CD4-positive, alpha-beta T cell (primary cell): ENCODE measurements around the gene UNC45A. TPM values are rescaled to one million over a fixed set of nuclear protein-coding genes. Genes with fewer than 3 reads are reported as not detected.

Experiments used
- ATAC-seq: fragments of 200-7000 bp; cut with Tn5 transposase; one replicate; pipeline ENCODE4 v1.10.0; 2022; ENCODE audit warnings: mild to moderate bottlenecking; ENCODE audit not compliant: poor library complexity
- CTCF ChIA-PET: fragments of 350-600 bp; sonication (Branson Sonifier 250); formaldehyde crosslinking; loops from one replicate; lab custom pipeline; 2021; ENCODE audit warnings: antibody characterized with exemption, inconsistent platforms; lab: Charles Lee
- POLR2A ChIA-PET: fragments of 350-600 bp; sonication (Branson Sonifier 250); formaldehyde crosslinking; loops from one replicate; lab custom pipeline; 2021; ENCODE audit warnings: antibody characterized with exemption, inconsistent platforms; lab: Charles Lee
- DNase-seq, 14 experiments: peaks; one replicate each; pipeline ENCODE4 v3.0.0-alpha.2; 2013 to 2020; ENCODE audit warnings: mixed read lengths in 2 of 14
- H3K27ac ChIP-seq, 2 donors: one replicate each; pipeline versions ENCODE4 v1.5.1 to v1.7.0; 2013; ENCODE audit warnings: low read length in 2 of 2, low read depth in 1 of 2, mild to moderate bottlenecking in 1 of 2
- H3K27me3 ChIP-seq, 2 experiments: 1 replicate in 1 of 2; 2 replicates in 1 of 2; pipeline versions ENCODE4 v1.6.1 to v1.7.0; 2013; ENCODE audit warnings: low read length in 2 of 2, control low read depth in 1 of 2, mild to moderate bottlenecking in 1 of 2, moderate library complexity in 1 of 2; ENCODE audit not compliant: insufficient read depth in 2 of 2, control insufficient read depth in 1 of 2
- H3K36me3 ChIP-seq: one replicate; pipeline ENCODE4 v1.6.1; 2013; ENCODE audit warnings: low read length, control low read depth; ENCODE audit not compliant: insufficient read depth
- H3K4me1 ChIP-seq: one replicate; pipeline ENCODE4 v1.6.1; 2013; ENCODE audit warnings: low read length, control low read depth; ENCODE audit not compliant: insufficient read depth
- H3K4me3 ChIP-seq: one replicate; pipeline ENCODE4 v1.5.1; 2013; ENCODE audit warnings: mild to moderate bottlenecking, low read length, moderate library complexity
- H3K9me3 ChIP-seq, 2 experiments: 1 replicate in 1 of 2; 2 replicates in 1 of 2; pipeline versions ENCODE4 v1.6.1 to v1.7.0; 2013; ENCODE audit warnings: low read length in 2 of 2, mild to moderate bottlenecking in 2 of 2, control low read depth in 1 of 2, moderate library complexity in 1 of 2; ENCODE audit not compliant: control insufficient read depth in 1 of 2, insufficient read depth in 1 of 2
- H3K27ac Mint-ChIP-seq: one replicate; pipeline ENCODE4 v1.8.0; 2020; ENCODE audit warnings: mixed read lengths
- H3K27me3 Mint-ChIP-seq: one replicate; pipeline ENCODE4 v1.8.0; 2021; ENCODE audit warnings: mixed read lengths
- H3K36me3 Mint-ChIP-seq: one replicate; pipeline ENCODE4 v1.8.0; 2021; ENCODE audit warnings: low read depth, mixed read lengths
- H3K4me1 Mint-ChIP-seq: one replicate; pipeline ENCODE4 v1.8.0; 2021; ENCODE audit warnings: low read depth, mixed read lengths
- H3K4me3 Mint-ChIP-seq: one replicate; pipeline ENCODE4 v1.8.0; 2020; ENCODE audit warnings: mild to moderate bottlenecking, mixed read lengths
- H3K9me3 Mint-ChIP-seq: one replicate; pipeline ENCODE4 v1.8.0; 2020; ENCODE audit warnings: mixed read lengths
- CTCF ChIP-seq: fragments of 200-600 bp; IDR thresholded peaks from one replicate; pipeline ENCODE4 v1.8.0; 2022; ENCODE audit warnings: antibody characterized with exemption, mild to moderate bottlenecking
- intact Hi-C, 2 experiments: fragments of 100-400 bp; cut with DNase I in 1 of 2; cut with micrococcal nuclease in 1 of 2; formaldehyde crosslinking; loops; one replicate each; pipeline versions ENCODE4 v1.15.1 to v1.9.0; 2023 to 2025; cut with DNase I, micrococcal nuclease
- total RNA-seq, 174 experiments: library from RNA in 2 of 174; stranded (reverse) in 2 of 174; gene quantifications; one replicate each; pipeline ENCODE4 v1.2.3 and lab custom pipeline; 2021 to 2026

The UNC45A gene
- total RNA-seq, 2 experiments from 2014 or later, result 17.6 to 18.9 TPM

- Histone ChIP-seq H3K27ac (no peak overlapping the region), H3K27me3 (no peaks in the 10 kb centered on the region), H3K36me3 (peaks cover 79% of the 10 kb centered on the region), H3K4me3 (no peak overlapping the region), H3K9me3 (no peaks in the 10 kb centered on the region), H3K4me1 (peaks cover 11% of the 10 kb centered on the region)
- no peak for TF ChIP-seq CTCF
- CTCF ChIA-PET, result interaction anchor here (3.6 kb wide), 1 partner anchor 9 kb away, joined by 13 read pairs; the partner anchor contains the start of gene HDDC3
- Mint-ChIP-seq H3K36me3 (peaks cover 78% of the 10 kb centered on the region), H3K4me3 (no peak overlapping the region), H3K9me3 (no peaks in the 10 kb centered on the region), H3K27me3 (no peaks in the 10 kb centered on the region), H3K4me1 (peaks cover 10% of the 10 kb centered on the region), H3K27ac (no peak overlapping the region)
- intact Hi-C loops, result no loop called here
- DNase-seq (no peak), ATAC-seq (no peak)
- POLR2A ChIA-PET, result interaction anchor here (0.9 kb wide), 1 partner anchor 18 kb away, joined by 3 read pairs; no protein-coding TSS in a partner anchor
Observed at GRCh38 chr15:90941038-90941437, 6.0 kb downstream of the UNC45A start.

GRCh38 chr15:90942354-90943120 lies 7.5 kb downstream of the UNC45A start:
- H3K4me3 Mint-ChIP-seq, result no peak overlapping the region
- Histone ChIP-seq H3K27me3 (no peaks in the 10 kb centered on the region), H3K9me3 (no peaks in the 10 kb centered on the region), H3K27ac (no peak overlapping the region), H3K36me3 (peaks cover 81% of the 10 kb centered on the region), H3K4me3 (no peak overlapping the region), H3K4me1 (no peaks in the 10 kb centered on the region)
- DNase-seq, result no peak
- intact Hi-C loops, result no loop called here
- POLR2A ChIA-PET, result interaction anchor here (0.9 kb wide), 1 partner anchor 10 kb away, joined by 4 read pairs; the partner anchor contains the start of gene HDDC3
- H3K27ac Mint-ChIP-seq, result no peak overlapping the region
- TF ChIP-seq CTCF, result no peak
- CTCF ChIA-PET, result interaction anchor here (3.6 kb wide), 1 partner anchor 10 kb away, joined by 13 read pairs; the partner anchor contains the start of gene HDDC3
- peaks cover 84% of the 10 kb centered on the region for H3K36me3 Mint-ChIP-seq
- H3K9me3 Mint-ChIP-seq, result no peaks in the 10 kb centered on the region
- no peaks in the 10 kb centered on the region for H3K27me3 Mint-ChIP-seq
- no peaks in the 10 kb centered on the region for H3K4me1 Mint-ChIP-seq
- no peak for ATAC-seq

GRCh38 chr15:90945091-90945490 lies 10.0 kb downstream of the UNC45A start:
- Mint-ChIP-seq H3K9me3 (no peaks in the 10 kb centered on the region), H3K36me3 (peaks cover 89% of the 10 kb centered on the region), H3K4me3 (no peak overlapping the region), H3K27me3 (no peaks in the 10 kb centered on the region), H3K4me1 (no peaks in the 10 kb centered on the region), H3K27ac (no peak overlapping the region)
- H3K4me3 ChIP-seq, result no peak overlapping the region
- no peaks in the 10 kb centered on the region for H3K9me3 ChIP-seq
- intact Hi-C loops, result no loop called here
- H3K36me3 ChIP-seq, result peaks cover 87% of the 10 kb centered on the region
- ChIA-PET CTCF (no interaction called here), POLR2A (interaction anchor here (0.9 kb wide), 1 partner anchor 10 kb away, joined by 3 read pairs; the partner anchor contains the start of gene UNC45A)
- no peaks in the 10 kb centered on the region for H3K4me1 ChIP-seq
- ATAC-seq (no peak), DNase-seq (no peak)
- no peaks in the 10 kb centered on the region for H3K27me3 ChIP-seq
- H3K27ac ChIP-seq, result no peak overlapping the region
- no peak for TF ChIP-seq CTCF
